Heart left ventricle (tissue), 13 donors: ENCODE results near the gene FIG4.

Experiments
- CTCF ChIP-seq, 12 donors: fragments of 200-600 bp; sonication (generic) in 4 of 12; IDR thresholded peaks; one replicate each; pipeline versions ENCODE4 v1.5.0 to v1.8.0; 2018 to 2022; ENCODE audit warnings: antibody characterized with exemption in 12 of 12, mild to moderate bottlenecking in 5 of 12
- POLR2A ChIP-seq, 2 donors: fragments of 450-650 bp; IDR thresholded peaks; one replicate each; pipeline ENCODE4 v1.6.1; 2017; ENCODE audit warnings: antibody characterized with exemption in 2 of 2, mild to moderate bottlenecking in 2 of 2, moderate library complexity in 2 of 2
- donor health status: ischemic (EF 13 %, LVEDD 7.1; RV severe dilation, severe dysfunction).
- donor health status: DM: no; HTN: yes; CAD: no.
- donor health status: DM: no; HTN: no; CAD: no.
- donor health status: ischemic (EF 25% LVEDD 6.9; RV normal size, moderate dysfunction).
- donor health status: ischemic (EF 25% LVEDD 5.7; RV mildly dilated, moderate dysfunction).
- donor health status: ischemic (EF 35%, LVEDD 5.7; RV mildly dilated, moderate dysfunction).
- donor health status: nonischemic (EF 11% LVEDD 7.7; RV severe dilation, severe dysfunction).
- donor health status: DM: yes; HTN: yes; CAD: no.
- donor health status: PGD.
- donor health status: ischemic (EF 29% LVEDD 5.4; RV normal size, mild dysfunction).
- donor health status: nonischemic (EF 23%, LVEDD 6.1; RV moderate dilation, normal function).

GRCh38 chr6:109872968-109873545, 182.0 kb downstream of the FIG4 start:
- TF ChIP-seq CTCF (IDR thresholded peaks at IDR 0.05) (no peak), POLR2A (IDR thresholded peaks at IDR 0.05) (no peak)
